GM04504 (cell line): ENCODE data around the gene ADGRG1.

Source experiments
- DNase-seq: peaks from one replicate; pipeline ENCODE4 v3.0.0-alpha.2; 2012; ENCODE audit warnings: low read depth

ADGRG1 gene

GRCh38 chr16:57635266-57636097 lies 7.1 kb downstream of the ADGRG1 start:
- no peak for DNase-seq

- no peak for DNase-seq
Measured at GRCh38 chr16:57636184-57636583, 7.8 kb downstream of the ADGRG1 start.

GRCh38 chr16:57637020-57637419 lies 8.6 kb downstream of the ADGRG1 start:
- no peak for DNase-seq

- no peak for DNase-seq
Measured at GRCh38 chr16:57637424-57637823, 9.0 kb downstream of the ADGRG1 start.

- no peak for DNase-seq
Measured at GRCh38 chr16:57637965-57638364, 9.5 kb downstream of the ADGRG1 start.

- no peak for DNase-seq
Measured at GRCh38 chr16:57638381-57638780, 10.0 kb downstream of the ADGRG1 start.

GRCh38 chr16:57639172-57639887 lies 10.9 kb downstream of the ADGRG1 start:
- DNase-seq = no peak

GRCh38 chr16:57640185-57640584 lies 11.8 kb downstream of the ADGRG1 start:
- DNase-seq = no peak

GRCh38 chr16:57640612-57641011 lies 12.2 kb downstream of the ADGRG1 start:
- DNase-seq = no peak

GRCh38 chr16:57642160-57643135 lies 14.0 kb downstream of the ADGRG1 start:
- DNase-seq = no peak

GRCh38 chr16:57643147-57643874 lies 14.9 kb downstream of the ADGRG1 start:
- no peak for DNase-seq

GRCh38 chr16:57643910-57644309 lies 15.5 kb downstream of the ADGRG1 start:
- no peak for DNase-seq

- no peak for DNase-seq
Measured at GRCh38 chr16:57644383-57645014, 16.1 kb downstream of the ADGRG1 start.

GRCh38 chr16:57645169-57645568 lies 16.7 kb downstream of the ADGRG1 start:
- no peak for DNase-seq

GRCh38 chr16:57645691-57646387 lies 17.4 kb downstream of the ADGRG1 start:
- no peak for DNase-seq

- no peak for DNase-seq
Measured at GRCh38 chr16:57646388-57647039, 18.1 kb downstream of the ADGRG1 start.

GRCh38 chr16:57647136-57647875 lies 18.9 kb downstream of the ADGRG1 start:
- no peak for DNase-seq

GRCh38 chr16:57648125-57648524 lies 19.7 kb downstream of the ADGRG1 start:
- no peak for DNase-seq
